GM12872 (cell line): ENCODE results near the gene TP53AIP1.

Experiments used
- TF ChIP-seq, protein P1 (sequence below): IDR thresholded peaks from 3 replicates; pipeline ENCODE4 v1.5.1; 2011; ENCODE audit warnings: low read depth, mild to moderate bottlenecking, low read length, moderate library complexity; ENCODE audit not compliant: insufficient read depth

Gene TP53AIP1

DNA sequence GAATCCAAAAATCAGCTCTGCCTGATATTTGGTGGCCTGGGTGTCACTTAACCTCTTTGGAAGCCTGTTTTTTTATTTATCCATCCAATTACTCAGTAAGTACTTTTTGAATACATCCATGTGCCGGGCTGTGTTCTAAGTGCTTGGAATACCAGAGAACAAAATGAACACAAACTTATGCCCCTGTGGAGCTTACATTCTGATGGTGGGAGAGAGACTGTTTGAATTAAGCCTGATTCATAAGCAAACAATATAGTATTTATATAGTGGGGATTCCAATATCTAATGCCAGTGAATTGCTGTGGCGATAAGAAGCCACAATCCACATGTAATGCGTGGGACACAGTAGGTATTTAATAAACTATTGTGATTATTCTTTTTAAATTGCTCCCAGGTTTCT, 32.1 kb downstream of the TP53AIP1 start:
- TF ChIP-seq, protein P1, sequence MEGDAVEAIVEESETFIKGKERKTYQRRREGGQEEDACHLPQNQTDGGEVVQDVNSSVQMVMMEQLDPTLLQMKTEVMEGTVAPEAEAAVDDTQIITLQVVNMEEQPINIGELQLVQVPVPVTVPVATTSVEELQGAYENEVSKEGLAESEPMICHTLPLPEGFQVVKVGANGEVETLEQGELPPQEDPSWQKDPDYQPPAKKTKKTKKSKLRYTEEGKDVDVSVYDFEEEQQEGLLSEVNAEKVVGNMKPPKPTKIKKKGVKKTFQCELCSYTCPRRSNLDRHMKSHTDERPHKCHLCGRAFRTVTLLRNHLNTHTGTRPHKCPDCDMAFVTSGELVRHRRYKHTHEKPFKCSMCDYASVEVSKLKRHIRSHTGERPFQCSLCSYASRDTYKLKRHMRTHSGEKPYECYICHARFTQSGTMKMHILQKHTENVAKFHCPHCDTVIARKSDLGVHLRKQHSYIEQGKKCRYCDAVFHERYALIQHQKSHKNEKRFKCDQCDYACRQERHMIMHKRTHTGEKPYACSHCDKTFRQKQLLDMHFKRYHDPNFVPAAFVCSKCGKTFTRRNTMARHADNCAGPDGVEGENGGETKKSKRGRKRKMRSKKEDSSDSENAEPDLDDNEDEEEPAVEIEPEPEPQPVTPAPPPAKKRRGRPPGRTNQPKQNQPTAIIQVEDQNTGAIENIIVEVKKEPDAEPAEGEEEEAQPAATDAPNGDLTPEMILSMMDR: no peak

- TF ChIP-seq, protein P1: no peak
These were observed 33.1 kb downstream of the TP53AIP1 start for GRCh38 chr11:128909438-128910125.

DNA sequence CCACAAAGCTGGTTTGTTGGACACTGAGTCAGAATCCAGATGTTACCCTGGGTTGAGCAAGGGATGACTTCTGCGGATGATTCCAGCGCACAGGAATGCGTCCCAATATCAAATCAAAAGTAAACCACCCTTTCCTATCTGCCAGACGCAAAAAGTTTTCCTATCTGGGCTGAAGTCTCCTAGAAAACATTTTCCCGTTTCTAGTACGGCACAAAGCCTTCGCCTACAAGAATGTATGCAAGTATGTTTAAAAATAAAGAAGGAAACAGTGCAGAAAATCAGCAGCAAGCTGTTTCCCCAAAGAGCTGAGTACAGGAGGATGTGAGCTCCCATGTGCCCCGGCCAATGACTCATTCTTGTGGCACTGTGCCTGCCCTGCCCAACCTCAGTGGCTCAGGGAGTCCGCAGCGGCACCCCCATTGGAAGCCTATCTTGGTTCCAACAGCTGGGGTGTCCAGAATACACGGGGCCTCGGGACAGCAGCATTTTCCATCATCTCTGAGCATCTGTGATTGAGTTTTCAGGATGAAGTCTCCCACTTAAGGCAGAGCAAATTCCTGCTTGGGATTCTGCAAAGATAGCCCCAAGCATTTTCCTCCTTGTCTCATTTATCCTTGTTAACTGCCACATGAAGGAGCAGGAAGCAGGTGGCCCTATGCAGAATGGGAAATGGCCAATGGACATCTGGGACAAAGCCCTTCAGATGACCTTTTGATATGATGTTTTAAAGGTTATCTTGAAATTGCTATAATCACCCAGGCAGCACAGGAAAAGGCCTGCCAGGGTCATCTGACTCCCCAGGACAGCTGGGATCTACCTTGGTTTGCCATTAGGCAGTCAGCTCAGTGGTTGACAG, 34.1 kb downstream of the TP53AIP1 start:
- TF ChIP-seq, protein P1: no peak

- TF ChIP-seq, protein P1: no peak
These were observed 35.1 kb downstream of the TP53AIP1 start for GRCh38 chr11:128907585-128907984.

DNA sequence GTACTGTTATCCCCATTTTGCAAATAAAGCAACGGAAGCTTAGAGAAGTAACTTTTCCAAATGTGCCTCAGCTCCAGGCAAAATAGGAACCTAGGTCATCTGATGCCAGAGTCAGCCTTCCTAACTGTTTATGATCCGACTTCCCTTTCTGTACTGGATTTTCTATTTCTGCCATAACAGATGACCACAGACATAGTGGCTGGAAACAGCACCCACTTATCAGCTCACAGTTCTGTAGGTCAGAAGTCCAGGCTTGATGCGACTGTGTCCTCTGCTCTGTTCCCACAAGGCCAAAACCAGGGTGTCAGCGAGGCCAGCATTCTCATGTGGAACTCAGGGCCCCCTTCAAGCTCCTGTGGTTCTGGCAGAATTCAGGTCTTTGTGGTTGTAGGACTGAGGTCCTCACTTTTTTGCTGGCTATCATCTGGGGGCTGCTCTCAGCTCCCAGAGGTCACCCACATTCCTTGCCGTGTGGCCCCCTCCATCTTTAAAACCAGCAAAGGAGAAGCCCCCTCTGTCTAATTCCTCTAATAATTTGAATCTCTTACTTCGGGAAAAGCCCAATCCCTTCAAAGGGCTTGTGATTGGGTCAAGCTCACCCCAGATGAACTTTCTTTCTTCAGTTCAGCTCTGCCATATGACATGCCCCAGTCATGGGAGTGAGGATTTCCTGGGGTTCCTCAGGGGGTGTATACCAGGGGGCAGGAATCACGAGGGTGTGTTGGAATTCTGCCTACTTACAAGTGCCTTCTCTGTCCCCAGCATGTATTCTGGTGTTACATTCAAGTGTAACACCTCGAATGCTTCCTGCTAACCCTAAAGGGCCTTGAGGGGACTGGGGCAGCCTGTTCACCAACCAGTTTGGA, 36.3 kb downstream of the TP53AIP1 start:
- TF ChIP-seq, protein P1: no peak

- TF ChIP-seq, protein P1: peak; percentile 49
These were observed 37.1 kb downstream of the TP53AIP1 start for GRCh38 chr11:128905345-128906184.
